Gastrocnemius medialis (tissue), 4 donors: ENCODE data around the gene SHANK3.

Source experiments
- CTCF ChIP-seq, 5 experiments: fragments of 450-650 bp in 3 of 5; fragments of 200-600 bp in 2 of 5; sonication (generic) in 2 of 5; IDR thresholded peaks in 4 of 5; conservative IDR thresholded peaks in 1 of 5; 1 replicate in 4 of 5; 2 replicates in 1 of 5; pipeline ENCODE4 v1.5.1; 2016 to 2019; ENCODE audit warnings: antibody characterized with exemption in 5 of 5, mild to moderate bottlenecking in 3 of 5, moderate library complexity in 3 of 5
- POLR2A ChIP-seq, 2 donors: fragments of 450-650 bp; IDR thresholded peaks; one replicate each; pipeline ENCODE4 v1.6.1; 2017; ENCODE audit warnings: antibody characterized with exemption in 2 of 2, mild to moderate bottlenecking in 2 of 2, moderate library complexity in 2 of 2

GRCh38 chr22:50708996-50709395 lies 36.4 kb downstream of the SHANK3 start:
- no peak for TF ChIP-seq POLR2A (IDR thresholded peaks at IDR 0.05)
- no peak for TF ChIP-seq CTCF (IDR thresholded peaks at IDR 0.05 in 4 of 5, conservative IDR thresholded peaks at IDR 0.05 in 1 of 5)
